NCI-H2171 (cell line): ENCODE data around the gene RUNX1.
"Not testable (repeated sequence)": the region's sequence is repeated elsewhere in the genome, so short reads cannot be mapped to it uniquely, and the experiment has no call there.

Source experiments
- DNase-seq: peaks from one replicate; lab custom pipeline; 2025; lab: John Stamatoyannopoulos, UW

Gene RUNX1

GRCh38 chr21:34969423-34970166 is 79.5 kb downstream of the RUNX1 start:
- DNase-seq, result no peak

GRCh38 chr21:34968414-34969333 is 80.4 kb downstream of the RUNX1 start:
- DNase-seq, result no peak

GRCh38 chr21:34967509-34968289 is 81.4 kb downstream of the RUNX1 start:
- DNase-seq, result no peak

GRCh38 chr21:34966881-34967280 is 82.2 kb downstream of the RUNX1 start:
- not testable (repeated sequence) for DNase-seq

DNA sequence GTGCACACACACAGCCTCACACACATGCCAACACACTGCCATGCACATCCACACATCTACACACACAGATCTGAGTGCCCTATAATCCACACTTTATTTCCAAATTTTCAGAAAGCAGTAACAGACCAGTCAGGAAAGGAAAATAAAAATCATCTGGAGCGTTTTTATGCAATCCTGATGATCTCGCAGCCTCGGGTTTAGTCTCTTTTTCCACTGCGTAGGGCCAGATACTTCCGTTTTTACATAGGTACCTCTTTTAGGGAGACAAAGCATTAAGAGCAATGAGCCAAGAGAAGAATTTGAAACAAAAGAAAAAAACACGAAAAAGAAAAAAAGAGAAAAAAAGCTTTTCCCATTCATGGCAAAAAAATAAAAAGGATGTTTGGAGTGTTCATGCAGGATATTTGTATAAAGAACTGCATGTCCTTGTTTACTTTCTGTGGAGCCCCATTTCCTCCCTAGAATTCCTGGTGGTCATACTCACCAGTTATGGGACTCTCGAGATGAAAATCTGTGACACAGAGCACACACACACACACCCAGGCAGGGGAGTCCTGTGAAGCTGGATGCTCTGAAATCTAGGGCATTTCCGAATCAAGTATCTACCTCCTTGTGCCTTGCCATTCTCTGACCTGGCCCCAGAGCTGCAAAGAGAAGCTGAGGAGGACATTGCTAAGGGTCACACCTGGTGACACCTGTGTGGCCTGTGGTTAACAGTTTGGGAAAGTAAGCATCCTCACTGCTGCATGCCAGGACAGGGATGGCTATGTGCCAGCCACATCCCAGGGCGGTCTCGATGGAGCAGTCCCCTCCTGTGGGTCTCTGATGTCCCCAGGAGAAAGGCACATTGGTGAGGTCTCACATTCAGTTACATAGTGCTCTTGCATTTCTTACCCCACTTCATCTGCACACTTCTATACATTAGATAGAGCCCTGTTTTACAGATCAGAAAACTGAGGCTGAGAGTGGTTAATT is 83.6 kb downstream of the RUNX1 start:
- no peak for DNase-seq

GRCh38 chr21:34962586-34963222 is 86.4 kb downstream of the RUNX1 start:
- no peak for DNase-seq

DNA sequence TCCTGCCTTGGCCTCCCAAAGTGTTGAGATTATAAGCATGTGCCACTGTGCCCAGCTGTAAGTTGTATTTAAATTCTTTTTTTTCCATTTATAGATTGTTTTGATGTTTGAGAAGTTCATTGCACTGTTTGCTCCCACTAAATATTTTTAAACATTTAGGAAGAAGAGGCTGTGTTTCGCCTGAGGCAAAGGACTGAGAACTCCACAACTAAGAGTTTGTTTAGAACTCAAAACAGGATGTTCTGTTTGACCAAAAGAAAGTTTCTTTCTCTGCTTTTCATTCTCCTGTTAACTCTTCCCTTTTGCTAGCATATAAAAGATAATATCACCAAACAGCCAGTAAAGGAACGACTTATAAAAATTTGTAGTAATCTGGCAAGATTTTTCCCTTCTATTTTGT is 87.0 kb downstream of the RUNX1 start:
- no peak for DNase-seq

GRCh38 chr21:34960687-34961086 is 88.4 kb downstream of the RUNX1 start:
- DNase-seq, result no peak

- DNase-seq, result no peak
Observed at GRCh38 chr21:34959607-34960006, 89.5 kb downstream of the RUNX1 start.

GRCh38 chr21:34958040-34958439 is 91.1 kb downstream of the RUNX1 start:
- no peak for DNase-seq

- DNase-seq, result no peak
Observed at GRCh38 chr21:34956416-34957316, 92.4 kb downstream of the RUNX1 start.

DNA sequence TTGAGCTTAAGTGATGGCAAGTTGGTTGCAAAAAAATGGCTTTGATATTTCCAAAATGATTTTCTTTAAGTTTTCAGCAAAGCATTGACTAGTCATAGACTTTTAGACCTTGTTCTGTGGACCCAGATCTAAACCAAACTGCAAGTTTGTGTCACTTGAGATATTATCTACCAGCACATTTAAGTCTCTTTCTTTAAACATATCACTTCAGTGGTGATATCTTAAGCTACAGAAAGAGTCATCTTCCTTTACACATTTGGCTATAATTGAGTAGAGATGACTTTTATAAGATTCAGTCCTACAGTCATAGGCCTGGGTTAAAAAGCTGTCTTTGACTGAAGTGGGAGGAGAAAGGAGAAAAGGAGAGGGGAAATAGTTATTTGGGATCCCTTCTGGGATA is 95.2 kb downstream of the RUNX1 start:
- DNase-seq, result no peak

- no peak for DNase-seq
Observed at GRCh38 chr21:34952701-34953100, 96.4 kb downstream of the RUNX1 start.

GRCh38 chr21:34951868-34952267 is 97.2 kb downstream of the RUNX1 start:
- not testable (repeated sequence) for DNase-seq

GRCh38 chr21:34950980-34951379 is 98.1 kb downstream of the RUNX1 start:
- no peak for DNase-seq

GRCh38 chr21:34949499-34949898 is 99.6 kb downstream of the RUNX1 start:
- no peak for DNase-seq

DNA sequence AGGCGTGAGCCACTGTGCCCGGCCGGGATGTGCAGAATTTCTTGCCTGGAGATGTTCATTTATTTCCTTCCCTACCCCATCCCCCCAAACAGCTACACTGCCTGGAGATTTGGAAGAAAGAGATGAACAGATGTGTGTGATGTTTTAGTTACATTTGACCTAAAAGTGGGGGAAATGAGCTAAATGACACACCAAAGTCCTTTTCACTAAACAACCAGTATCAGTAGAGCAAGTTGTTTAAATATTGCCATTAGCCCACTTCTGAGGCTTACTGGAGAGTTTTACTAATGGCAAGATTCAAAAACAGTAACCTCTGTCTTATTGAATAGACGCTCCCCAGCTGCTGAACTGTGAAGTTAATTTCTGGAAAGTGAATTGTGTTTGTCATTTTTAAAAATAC is 100.1 kb downstream of the RUNX1 start:
- DNase-seq, result no peak

DNA sequence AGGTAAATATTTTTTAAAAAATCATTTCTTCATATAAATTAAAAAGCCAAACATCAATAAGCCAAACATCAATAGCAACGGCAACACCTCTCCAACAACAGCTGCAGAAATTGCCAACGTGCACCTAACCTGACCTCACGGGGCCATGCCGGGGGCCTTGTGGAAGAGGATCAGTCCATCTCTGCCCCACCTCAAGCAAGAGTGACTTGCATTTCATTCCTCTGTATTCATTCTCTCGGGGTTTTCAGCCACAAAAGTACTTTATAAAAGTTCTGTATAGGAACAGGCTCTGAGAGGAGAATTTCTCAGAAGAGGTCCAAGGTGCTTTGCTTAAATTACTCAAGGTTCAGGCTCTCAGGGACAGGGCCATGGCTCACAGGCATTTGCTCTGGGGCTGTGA is 100.9 kb downstream of the RUNX1 start:
- no peak for DNase-seq

- DNase-seq, result no peak
Observed at GRCh38 chr21:34946916-34947534, 102.1 kb downstream of the RUNX1 start.
